ENCODE results near the gene PRMT7.

Gene PRMT7

DNA sequence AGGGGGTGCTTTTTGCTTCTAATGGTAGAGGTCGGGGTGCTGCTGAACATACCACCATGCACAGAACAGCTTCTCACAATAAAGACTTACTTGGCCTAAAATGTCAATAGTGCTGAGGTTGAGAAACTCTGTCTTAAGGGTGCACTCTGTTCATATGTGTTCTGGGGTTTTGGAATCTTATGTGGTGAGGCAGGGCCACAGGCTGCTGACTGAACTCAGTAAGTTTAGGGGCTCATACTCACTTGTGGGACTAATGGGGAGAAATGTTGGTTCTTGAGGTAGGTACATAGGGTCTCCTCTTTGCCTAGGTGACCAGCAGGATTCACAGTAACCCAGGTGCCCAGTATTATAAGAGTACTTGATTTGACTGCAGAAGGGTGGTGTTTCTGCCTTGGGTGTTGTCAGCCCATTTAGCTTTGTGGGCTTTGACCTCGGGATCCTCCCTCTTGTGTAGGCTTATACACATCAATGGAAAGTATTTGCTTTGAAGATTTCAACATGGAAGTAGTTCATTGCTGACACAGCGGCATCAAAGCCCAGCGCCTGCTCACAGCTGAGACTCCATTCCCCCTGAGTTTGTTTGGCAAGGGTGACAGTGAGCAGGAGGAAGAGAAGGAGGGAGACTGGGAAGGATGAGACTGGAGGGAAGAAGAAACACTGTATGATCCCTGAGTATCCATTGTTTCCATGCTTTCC, 29.3 kb upstream of the PRMT7 start:
- Histone ChIP-seq H3K9ac (no peak overlapping the region), H3K4me1 (peaks cover 59 to 72% (median 67%) of the 10 kb centered on the region in 10 experiments), H3K4me3 (no peak overlapping the region), H3K4me2 (peak overlapping the region; percentile 75 to 97 (median 91); a peak in 20 of 22 replicates), H4K20me1 (peaks cover 0 to 76% (median 4%) of the 10 kb centered on the region in 11 experiments; a peak in 13 of 22 replicates), H3K27me3 (no peaks in the 10 kb centered on the region), H3K27ac (peak overlapping the region in 5 of 11 experiments; percentile 5 to 83 (median 13); a peak in 4 of 22 replicates), H3K9me3 (replicated peaks in 1 of 11) (no peaks in the 10 kb centered on the region; a peak in 3 of 22 replicates), H3K36me3 (peaks cover 0 to 69% (median 58%) of the 10 kb centered on the region in 11 experiments; a peak in 20 of 22 replicates)
- TF ChIP-seq Cebpa-rat (IDR thresholded peaks at IDR 0.05), result no peak

DNA sequence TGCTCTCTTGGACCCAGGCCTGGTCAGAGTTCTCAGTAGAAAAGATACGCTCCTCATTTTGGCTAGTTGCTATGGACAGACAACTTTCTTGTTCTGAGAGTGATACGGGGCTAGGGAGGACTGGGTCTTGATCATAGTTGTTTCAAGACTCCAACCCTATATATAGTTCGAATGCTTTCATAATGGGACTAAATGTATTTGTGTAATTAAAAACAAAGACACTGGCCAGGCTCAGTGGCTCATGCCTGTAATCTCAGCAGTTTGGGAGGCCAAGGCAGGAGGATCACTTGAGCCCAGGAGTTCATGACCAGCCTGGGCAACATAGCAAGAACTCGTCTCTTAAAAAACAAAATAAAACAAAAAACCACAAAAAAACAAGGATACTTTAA, 28.8 kb upstream of the PRMT7 start:
- Histone ChIP-seq H3K4me3 (no peak overlapping the region), H3K27me3 (no peaks in the 10 kb centered on the region), H3K4me2 (peak overlapping the region; percentile 75 to 97 (median 91); a peak in 21 of 22 replicates), H3K4me1 (peaks cover 64 to 78% (median 72%) of the 10 kb centered on the region in 10 experiments), H3K9me3 (replicated peaks in 1 of 11) (no peaks in the 10 kb centered on the region; a peak in 3 of 22 replicates), H4K20me1 (peaks cover 0 to 77% (median 0%) of the 10 kb centered on the region in 11 experiments; a peak in 10 of 22 replicates), H3K9ac (no peak overlapping the region), H3K27ac (peak overlapping the region in 5 of 11 experiments; percentile 5 to 83 (median 13); a peak in 5 of 22 replicates), H3K36me3 (peaks cover 0 to 69% (median 57%) of the 10 kb centered on the region in 11 experiments; a peak in 19 of 22 replicates)
- no peak for TF ChIP-seq Cebpa-rat (IDR thresholded peaks at IDR 0.05)

DNA sequence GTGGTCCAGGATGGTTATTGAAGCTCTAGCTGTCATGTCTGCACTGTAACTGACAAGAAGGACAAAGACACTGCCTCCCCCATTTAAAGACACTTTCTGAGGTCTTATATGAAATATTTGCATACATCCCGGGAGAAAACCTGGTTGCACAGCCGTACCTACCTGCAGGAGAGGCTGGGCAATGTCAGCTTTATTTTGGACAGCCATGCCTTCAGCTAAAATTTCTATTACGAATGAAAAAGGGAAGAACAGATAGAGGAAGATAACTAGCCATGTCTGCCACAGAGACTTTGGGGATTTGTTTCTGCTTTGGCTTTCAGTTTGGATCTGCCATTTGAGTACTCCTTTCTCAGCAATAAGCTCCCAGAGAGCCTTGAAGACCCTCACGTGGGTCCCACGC, 27.5 kb upstream of the PRMT7 start:
- H3K4me2 ChIP-seq, result peak overlapping the region; percentile 75 to 97 (median 91)
- peak overlapping the region; percentile 0 to 67 (median 60); a peak in 17 of 22 replicates for H3K9ac ChIP-seq
- TF ChIP-seq Cebpa-rat (IDR thresholded peaks at IDR 0.05), result no peak
- peaks cover 77 to 90% (median 85%) of the 10 kb centered on the region in 10 experiments for H3K4me1 ChIP-seq
- peaks cover 0 to 90% (median 0%) of the 10 kb centered on the region in 11 experiments; a peak in 12 of 22 replicates for H4K20me1 ChIP-seq
- H3K4me3 ChIP-seq, result peak overlapping the region in 9 of 10 experiments; percentile 0 to 49 (median 41); a peak in 10 of 20 replicates
- H3K27me3 ChIP-seq, result no peaks in the 10 kb centered on the region
- H3K9me3 ChIP-seq (replicated peaks in 1 of 11), result no peaks in the 10 kb centered on the region; a peak in 1 of 22 replicates
- peak overlapping the region; percentile 51 to 83 (median 79); a peak in 21 of 22 replicates for H3K27ac ChIP-seq
- peaks cover 0 to 70% (median 61%) of the 10 kb centered on the region in 11 experiments; a peak in 20 of 22 replicates for H3K36me3 ChIP-seq

DNA sequence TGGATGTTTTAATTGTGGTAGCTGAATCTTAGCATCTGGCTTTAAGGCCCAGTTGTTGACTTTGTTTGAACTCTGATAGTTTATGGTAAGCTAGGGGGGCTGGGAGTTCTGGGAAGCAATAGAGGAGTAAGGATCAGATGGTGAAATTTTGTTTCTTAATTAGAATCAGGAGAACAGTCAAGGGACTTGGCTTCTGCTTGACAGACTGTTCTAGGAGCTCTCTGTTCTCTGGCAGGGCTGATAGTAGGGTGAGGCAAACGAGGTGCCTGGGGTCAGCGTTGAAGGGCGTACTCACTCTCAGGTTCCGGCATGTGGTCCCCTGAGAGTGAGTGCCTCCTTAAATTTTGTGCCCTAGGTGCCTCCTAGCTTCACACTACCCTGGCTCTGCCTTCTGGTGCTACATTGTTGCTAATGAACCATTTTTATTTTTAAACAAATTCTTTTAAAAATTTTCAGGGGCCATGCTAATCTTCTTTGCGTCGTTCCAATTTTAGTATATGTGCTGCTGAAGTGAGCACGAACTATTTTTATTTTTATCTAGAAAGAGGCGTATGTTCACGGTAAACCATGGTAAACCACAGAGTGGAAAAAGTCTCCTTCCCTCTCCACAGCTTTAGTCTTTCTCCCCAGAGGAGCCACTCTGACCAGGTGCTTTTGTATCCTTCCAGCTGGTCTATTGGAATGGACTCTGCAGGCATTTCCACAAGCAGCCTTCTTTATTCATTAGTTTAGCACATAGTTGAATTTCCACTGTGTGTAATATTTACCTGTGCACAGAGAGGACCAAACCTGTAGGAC, 26.8 kb upstream of the PRMT7 start:
- Histone ChIP-seq H3K27me3 (no peaks in the 10 kb centered on the region), H3K4me3 (peak overlapping the region; percentile 0 to 49 (median 36); a peak in 15 of 20 replicates), H3K4me2 (peak overlapping the region; percentile 75 to 97 (median 91)), H3K9me3 (replicated peaks in 1 of 11) (no peaks in the 10 kb centered on the region; a peak in 1 of 22 replicates), H3K9ac (peak overlapping the region; percentile 0 to 67 (median 60); a peak in 19 of 22 replicates), H3K27ac (peak overlapping the region; percentile 51 to 83 (median 79); a peak in 21 of 22 replicates), H3K4me1 (peaks cover 83 to 97% (median 92%) of the 10 kb centered on the region in 10 experiments), H4K20me1 (peaks cover 0 to 96% (median 0%) of the 10 kb centered on the region in 11 experiments; a peak in 12 of 22 replicates), H3K36me3 (peaks cover 0 to 71% (median 60%) of the 10 kb centered on the region in 11 experiments; a peak in 20 of 22 replicates)
- TF ChIP-seq Cebpa-rat (IDR thresholded peaks at IDR 0.05), result no peak

GRCh38 chr16:68284847-68285246, 26.0 kb upstream of the PRMT7 start:
- TF ChIP-seq Cebpa-rat (IDR thresholded peaks at IDR 0.05), result no peak
- Histone ChIP-seq H3K4me1 (peaks cover 92 to 100% (median 97%) of the 10 kb centered on the region in 10 experiments), H3K36me3 (peaks cover 0 to 66% (median 52%) of the 10 kb centered on the region in 11 experiments; a peak in 20 of 22 replicates), H3K9ac (peak overlapping the region; percentile 46 to 67 (median 60); a peak in 20 of 22 replicates), H4K20me1 (peaks cover 0 to 99% (median under 1%) of the 10 kb centered on the region in 11 experiments; a peak in 14 of 22 replicates), H3K27me3 (no peaks in the 10 kb centered on the region), H3K27ac (peak overlapping the region; percentile 31 to 83 (median 79); a peak in 21 of 22 replicates), H3K4me3 (peak overlapping the region in 9 of 10 experiments; percentile 3 to 56 (median 41); a peak in 14 of 20 replicates), H3K9me3 (replicated peaks in 1 of 11) (no peaks in the 10 kb centered on the region), H3K4me2 (peak overlapping the region; percentile 75 to 97 (median 91))

DNA sequence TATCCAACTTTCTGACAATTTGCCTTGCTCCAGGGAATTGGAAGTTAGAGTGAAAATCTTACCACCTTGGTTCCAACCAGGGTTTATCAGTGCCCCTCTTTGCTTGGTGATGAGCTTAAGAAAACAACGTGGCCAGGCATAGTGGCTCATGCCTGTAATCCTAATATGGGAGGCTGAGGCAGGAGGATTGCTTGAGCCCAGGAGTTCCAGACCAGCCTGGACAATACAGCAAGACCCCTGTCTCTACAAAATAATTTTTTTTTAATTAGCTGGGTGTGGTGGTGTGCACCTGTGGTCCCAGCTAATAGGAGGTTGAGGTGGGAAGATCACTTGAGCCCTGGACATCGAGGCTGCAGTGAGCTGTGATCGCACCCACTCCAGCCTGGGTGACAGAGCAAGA, 25.1 kb upstream of the PRMT7 start:
- Histone ChIP-seq H3K27me3 (no peaks in the 10 kb centered on the region), H3K4me2 (peak overlapping the region; percentile 75 to 97 (median 91))

DNA sequence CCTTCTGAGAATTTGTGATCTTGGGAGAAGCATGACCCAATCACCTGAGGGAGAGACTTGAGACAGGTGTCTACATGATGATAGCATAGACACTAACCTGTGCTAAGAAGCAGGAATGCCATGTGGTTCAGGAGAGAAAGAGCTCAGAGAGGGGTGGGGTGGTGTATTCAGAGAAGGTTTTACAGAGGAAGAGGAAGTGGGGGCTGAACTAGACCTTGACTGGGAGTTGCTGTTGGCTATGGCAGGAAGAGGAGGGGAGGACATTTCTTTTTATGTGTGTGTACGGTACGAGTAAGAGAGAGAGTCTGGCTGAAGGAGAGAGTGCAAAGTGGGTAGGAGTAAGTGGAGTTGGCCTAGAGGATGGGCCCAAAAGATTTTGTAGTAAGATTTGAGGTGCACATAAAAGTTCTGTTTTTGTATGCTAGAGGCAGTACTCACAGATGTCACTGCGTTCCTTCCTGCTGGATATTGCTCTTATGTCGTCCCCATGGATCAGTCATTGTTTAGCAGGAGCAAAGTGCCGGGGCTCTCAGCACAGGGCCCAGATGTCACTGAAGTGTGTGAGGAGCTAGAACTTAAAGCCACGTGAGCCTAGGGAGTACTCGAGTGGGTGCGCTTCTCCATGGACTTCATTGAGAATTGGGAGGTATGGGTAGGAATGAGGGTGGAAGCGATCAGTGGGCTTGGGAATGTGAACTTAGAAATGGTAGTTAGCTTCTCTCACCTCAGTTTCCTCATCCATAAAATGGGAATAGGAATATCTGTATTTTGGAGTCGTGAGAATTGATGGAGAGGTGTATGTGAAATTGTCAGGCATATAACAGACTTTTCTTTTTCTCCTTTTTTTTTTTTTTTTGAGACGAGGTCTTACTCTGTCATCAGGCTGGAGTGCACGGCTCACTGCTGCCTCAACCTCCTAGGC, 24.4 kb upstream of the PRMT7 start:
- H3K4me2 ChIP-seq, result peak overlapping the region; percentile 75 to 97 (median 91)
- H3K4me3 ChIP-seq, result peak overlapping the region in 8 of 10 experiments; percentile 2 to 56 (median 32); a peak in 14 of 20 replicates
- peaks cover 13 to 66% (median 51%) of the 10 kb centered on the region in 11 experiments for H3K36me3 ChIP-seq
- no peaks in the 10 kb centered on the region for H3K27me3 ChIP-seq
- peaks cover 95 to 100% (median 99%) of the 10 kb centered on the region in 10 experiments for H3K4me1 ChIP-seq
- peak overlapping the region in 9 of 11 experiments; percentile 46 to 67 (median 61); a peak in 16 of 22 replicates for H3K9ac ChIP-seq
- H3K9me3 ChIP-seq (replicated peaks in 1 of 11), result no peaks in the 10 kb centered on the region
- H4K20me1 ChIP-seq, result peaks cover 0 to 99% (median 6%) of the 10 kb centered on the region in 11 experiments; a peak in 16 of 22 replicates
- H3K27ac ChIP-seq, result peak overlapping the region in 10 of 11 experiments; percentile 21 to 83 (median 80); a peak in 20 of 22 replicates
- no peak for TF ChIP-seq Cebpa-rat (IDR thresholded peaks at IDR 0.05)

More for the DNA sequence above, 25.1 kb upstream of the PRMT7 start:
- Histone ChIP-seq H4K20me1 (peaks cover 0 to 99% (median 6%) of the 10 kb centered on the region in 11 experiments; a peak in 16 of 22 replicates), H3K9ac (peak overlapping the region; percentile 46 to 67 (median 60); a peak in 18 of 22 replicates), H3K27ac (peak overlapping the region; percentile 31 to 83 (median 79); a peak in 20 of 22 replicates), H3K4me3 (peak overlapping the region; percentile 3 to 56 (median 36); a peak in 15 of 20 replicates), H3K9me3 (replicated peaks in 1 of 11) (no peaks in the 10 kb centered on the region), H3K4me1 (peaks cover 99 to 100% (median 100%) of the 10 kb centered on the region in 10 experiments), H3K36me3 (peaks cover 6 to 66% (median 51%) of the 10 kb centered on the region in 11 experiments)
- TF ChIP-seq Cebpa-rat (IDR thresholded peaks at IDR 0.05), result no peak
